ENCODE results near the gene CDIP1. TPM values are rescaled to one million over a fixed set of nuclear protein-coding genes. Genes with fewer than 3 reads are reported as not detected.

CDIP1 gene
- total RNA-seq, 1 donor from 2014 or later: 32.2 TPM

GRCh38 chr16:4496305-4496704, 42.3 kb downstream of the CDIP1 start:
- peaks cover 8% of the 10 kb centered on the region for H3K4me1 Mint-ChIP-seq
- no peak for DNase-seq (ENCODE audit: low read depth, low spot score)
- H3K36me3 Mint-ChIP-seq (ENCODE audit: low read depth): no peaks in the 10 kb centered on the region
- no peaks in the 10 kb centered on the region for H3K9me3 Mint-ChIP-seq
- H3K27ac Mint-ChIP-seq (ENCODE audit: unreplicated experiment): no peak overlapping the region
- no peaks in the 10 kb centered on the region for H3K27me3 Mint-ChIP-seq (ENCODE audit: low read depth)
- TF ChIP-seq CTCF (conservative IDR thresholded peaks at IDR 0.05): no peak
- H3K4me3 Mint-ChIP-seq: no peak overlapping the region

- Mint-ChIP-seq H3K27ac (ENCODE audit: unreplicated experiment) (no peak overlapping the region), H3K4me3 (no peak overlapping the region), H3K27me3 (ENCODE audit: low read depth) (no peaks in the 10 kb centered on the region), H3K4me1 (peaks cover 3% of the 10 kb centered on the region), H3K9me3 (no peaks in the 10 kb centered on the region), H3K36me3 (ENCODE audit: low read depth) (no peaks in the 10 kb centered on the region)
- TF ChIP-seq CTCF (conservative IDR thresholded peaks at IDR 0.05): no peak
- no peak for DNase-seq (ENCODE audit: low read depth, low spot score)
These were observed 42.8 kb downstream of the CDIP1 start for GRCh38 chr16:4495766-4496165.

- no peak for TF ChIP-seq CTCF (conservative IDR thresholded peaks at IDR 0.05)
- H3K36me3 Mint-ChIP-seq (ENCODE audit: low read depth): no peaks in the 10 kb centered on the region
- H3K27me3 Mint-ChIP-seq (ENCODE audit: low read depth): no peaks in the 10 kb centered on the region
- no peak overlapping the region for H3K4me3 Mint-ChIP-seq
- DNase-seq (ENCODE audit: low read depth, low spot score): no peak
- no peaks in the 10 kb centered on the region for H3K9me3 Mint-ChIP-seq
- no peaks in the 10 kb centered on the region for H3K4me1 Mint-ChIP-seq
- no peak overlapping the region for H3K27ac Mint-ChIP-seq (ENCODE audit: unreplicated experiment)
These were observed 43.7 kb downstream of the CDIP1 start for GRCh38 chr16:4494746-4495490.

- Mint-ChIP-seq H3K27me3 (ENCODE audit: low read depth) (no peaks in the 10 kb centered on the region), H3K27ac (ENCODE audit: unreplicated experiment) (no peak overlapping the region), H3K9me3 (no peaks in the 10 kb centered on the region), H3K36me3 (ENCODE audit: low read depth) (no peaks in the 10 kb centered on the region), H3K4me1 (peaks cover 4% of the 10 kb centered on the region), H3K4me3 (no peak overlapping the region)
- no peak for DNase-seq (ENCODE audit: low read depth, low spot score)
- TF ChIP-seq CTCF (conservative IDR thresholded peaks at IDR 0.05): no peak
These were observed 46.7 kb downstream of the CDIP1 start for GRCh38 chr16:4491898-4492297.

GRCh38 chr16:4489030-4489429, 49.5 kb downstream of the CDIP1 start:
- Mint-ChIP-seq H3K36me3 (ENCODE audit: low read depth) (no peaks in the 10 kb centered on the region), H3K4me1 (peaks cover 4% of the 10 kb centered on the region), H3K4me3 (no peak overlapping the region), H3K27me3 (ENCODE audit: low read depth) (no peaks in the 10 kb centered on the region), H3K27ac (ENCODE audit: unreplicated experiment) (no peak overlapping the region), H3K9me3 (no peaks in the 10 kb centered on the region)
- no peak for DNase-seq (ENCODE audit: low read depth, low spot score)
- TF ChIP-seq CTCF (conservative IDR thresholded peaks at IDR 0.05): no peak
